Bronchial epithelial cell (primary cell): ENCODE measurements around the gene HOXC5. TPM values are rescaled to one million over a fixed set of nuclear protein-coding genes. Genes with fewer than 3 reads are reported as not detected.

Experiments
- DNase-seq: peaks from one replicate; pipeline ENCODE4 v3.0.0-alpha.2; 2010; ENCODE audit warnings: low read depth
- FAIRE-seq: peaks from 2 replicates; lab custom pipeline; 2011; peaks lifted over from hg19 to GRCh38; lab: Jason Lieb, UNC
- H3K27me3 ChIP-seq: 2 replicates; pipeline ENCODE4 v1.5.1; 2011; ENCODE audit warnings: low read length; ENCODE audit not compliant: control insufficient read depth, insufficient read depth
- H3K36me3 ChIP-seq: 2 replicates; pipeline ENCODE4 v1.5.1; 2011; ENCODE audit warnings: low read length; ENCODE audit not compliant: control insufficient read depth, insufficient read depth
- H3K4me3 ChIP-seq: 2 replicates; pipeline ENCODE4 v1.5.1; 2011; ENCODE audit warnings: mild to moderate bottlenecking, low read depth, low read length, control low read depth
- total RNA-seq: library from RNA; depleted of rRNA; stranded (reverse); fragments of >200 nt; gene quantifications from 2 replicates; pipeline ENCODE4 v1.2.1, GENCODE V29; 2014
- TF ChIP-seq, protein P1 (sequence below): IDR thresholded peaks from 2 replicates; pipeline ENCODE4 v1.5.1; 2011; ENCODE audit warnings: mild to moderate bottlenecking, moderate library complexity, low read length, control low read depth, inconsistent platforms; ENCODE audit not compliant: insufficient read depth, severe bottlenecking

HOXC5 gene
- total RNA-seq, 1 donor from 2014 or later = not detected

DNA sequence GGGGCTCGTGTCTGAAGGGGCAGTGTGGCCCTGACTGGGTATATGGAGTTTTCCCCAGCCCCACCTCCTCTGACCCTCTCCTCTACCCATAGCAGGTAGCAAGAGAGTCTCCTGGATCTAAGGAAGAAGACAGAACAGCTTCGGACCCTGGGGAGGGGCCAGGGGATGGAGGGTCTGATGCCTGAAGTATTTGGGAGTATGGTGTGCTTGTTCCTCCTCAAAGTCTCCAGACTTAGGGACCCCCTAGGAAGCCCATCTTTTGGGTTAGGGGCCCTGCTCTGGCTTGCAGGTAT is 24.6 kb upstream of the HOXC5 start:
- TF ChIP-seq, protein P1, sequence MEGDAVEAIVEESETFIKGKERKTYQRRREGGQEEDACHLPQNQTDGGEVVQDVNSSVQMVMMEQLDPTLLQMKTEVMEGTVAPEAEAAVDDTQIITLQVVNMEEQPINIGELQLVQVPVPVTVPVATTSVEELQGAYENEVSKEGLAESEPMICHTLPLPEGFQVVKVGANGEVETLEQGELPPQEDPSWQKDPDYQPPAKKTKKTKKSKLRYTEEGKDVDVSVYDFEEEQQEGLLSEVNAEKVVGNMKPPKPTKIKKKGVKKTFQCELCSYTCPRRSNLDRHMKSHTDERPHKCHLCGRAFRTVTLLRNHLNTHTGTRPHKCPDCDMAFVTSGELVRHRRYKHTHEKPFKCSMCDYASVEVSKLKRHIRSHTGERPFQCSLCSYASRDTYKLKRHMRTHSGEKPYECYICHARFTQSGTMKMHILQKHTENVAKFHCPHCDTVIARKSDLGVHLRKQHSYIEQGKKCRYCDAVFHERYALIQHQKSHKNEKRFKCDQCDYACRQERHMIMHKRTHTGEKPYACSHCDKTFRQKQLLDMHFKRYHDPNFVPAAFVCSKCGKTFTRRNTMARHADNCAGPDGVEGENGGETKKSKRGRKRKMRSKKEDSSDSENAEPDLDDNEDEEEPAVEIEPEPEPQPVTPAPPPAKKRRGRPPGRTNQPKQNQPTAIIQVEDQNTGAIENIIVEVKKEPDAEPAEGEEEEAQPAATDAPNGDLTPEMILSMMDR = no peak
- Histone ChIP-seq H3K36me3 (no peaks in the 10 kb centered on the region), H3K27me3 (peaks cover 75% of the 10 kb centered on the region), H3K4me3 (no peak overlapping the region)
- FAIRE-seq (no peak), DNase-seq (no peak)

DNA sequence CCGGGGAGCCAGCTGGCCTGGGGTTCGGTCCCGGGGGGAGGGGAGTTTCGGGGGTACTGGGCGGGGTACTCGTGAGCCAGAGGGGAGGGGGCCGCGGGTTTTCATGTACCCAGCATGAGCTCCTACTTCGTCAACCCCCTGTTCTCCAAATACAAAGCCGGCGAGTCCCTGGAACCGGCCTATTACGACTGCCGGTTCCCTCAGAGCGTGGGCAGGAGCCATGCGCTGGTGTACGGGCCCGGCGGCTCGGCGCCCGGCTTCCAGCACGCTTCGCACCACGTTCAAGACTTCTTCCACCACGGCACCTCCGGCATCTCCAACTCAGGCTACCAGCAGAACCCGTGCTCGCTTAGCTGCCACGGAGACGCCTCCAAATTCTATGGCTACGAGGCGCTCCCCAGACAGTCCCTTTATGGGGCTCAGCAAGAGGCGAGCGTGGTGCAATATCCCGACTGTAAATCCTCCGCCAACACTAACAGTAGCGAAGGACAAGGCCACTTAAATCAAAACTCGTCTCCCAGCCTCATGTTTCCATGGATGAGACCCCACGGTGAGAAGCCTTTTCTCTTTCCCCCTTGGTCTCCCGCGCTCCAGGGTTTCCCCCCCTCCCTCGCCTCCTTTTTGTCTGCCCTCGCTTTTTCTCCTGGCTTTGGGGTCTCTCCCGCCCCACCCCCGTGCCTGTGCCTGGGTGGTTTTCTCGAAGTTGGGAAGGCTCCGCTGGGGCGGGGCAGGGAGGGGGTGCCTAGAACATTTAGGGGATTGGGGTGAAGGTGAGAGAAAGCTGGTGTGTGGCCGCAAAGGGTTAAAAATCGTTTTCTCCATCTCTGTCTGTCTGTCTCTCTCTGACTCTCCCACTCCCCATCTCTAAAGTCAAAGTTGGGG is 23.4 kb upstream of the HOXC5 start:
- peaks cover 76% of the 10 kb centered on the region for H3K27me3 ChIP-seq
- FAIRE-seq (no peak), DNase-seq (no peak)
- TF ChIP-seq, protein P1 = no peak
- H3K4me3 ChIP-seq = no peak overlapping the region
- H3K36me3 ChIP-seq = no peaks in the 10 kb centered on the region

DNA sequence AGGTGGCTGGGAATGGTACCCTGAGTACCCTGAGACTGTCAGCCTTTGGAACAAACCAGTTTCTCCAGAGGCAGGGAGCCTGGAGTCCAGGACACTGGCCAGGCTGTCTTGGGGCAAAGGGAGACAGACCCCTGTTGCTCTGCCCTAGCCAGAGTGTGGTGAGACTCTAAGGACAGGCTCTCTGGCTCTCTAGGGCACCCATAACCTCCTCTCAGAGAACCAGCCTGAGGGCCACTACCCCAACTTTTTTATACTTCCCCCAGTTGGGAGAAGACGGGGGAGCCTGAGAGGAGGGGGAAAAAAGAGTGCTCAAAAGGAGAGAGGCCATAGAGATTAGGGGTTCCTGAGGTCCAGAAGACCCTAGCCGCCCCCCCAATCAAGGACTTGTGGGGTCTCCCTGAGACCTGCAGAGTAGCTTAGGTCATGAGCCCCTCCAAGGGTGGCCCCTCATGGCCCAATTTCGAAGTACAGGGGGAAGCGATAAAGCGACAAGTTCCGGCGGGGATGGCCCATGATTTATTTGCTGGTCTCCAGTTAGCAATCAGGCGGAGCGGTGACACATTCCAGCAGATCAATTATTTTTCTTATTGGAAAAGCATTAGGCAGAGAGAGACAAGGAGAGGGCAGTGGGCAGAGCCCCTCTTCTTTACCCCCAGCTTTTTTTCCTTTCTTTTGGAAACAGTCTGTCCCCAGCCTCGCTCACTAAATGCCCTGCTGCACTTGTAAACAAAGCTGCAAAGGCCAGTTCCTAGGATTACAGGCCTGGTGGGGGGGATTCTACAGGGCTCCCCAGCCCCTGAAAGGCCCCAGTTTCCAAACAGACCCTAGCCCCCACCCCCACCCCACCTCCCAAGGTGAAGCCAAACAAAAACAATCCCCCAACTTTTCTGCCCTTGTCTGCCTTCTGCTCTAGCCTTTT is 22.5 kb upstream of the HOXC5 start:
- no peak for DNase-seq
- TF ChIP-seq, protein P1 = no peak
- no peak overlapping the region for H3K4me3 ChIP-seq

DNA sequence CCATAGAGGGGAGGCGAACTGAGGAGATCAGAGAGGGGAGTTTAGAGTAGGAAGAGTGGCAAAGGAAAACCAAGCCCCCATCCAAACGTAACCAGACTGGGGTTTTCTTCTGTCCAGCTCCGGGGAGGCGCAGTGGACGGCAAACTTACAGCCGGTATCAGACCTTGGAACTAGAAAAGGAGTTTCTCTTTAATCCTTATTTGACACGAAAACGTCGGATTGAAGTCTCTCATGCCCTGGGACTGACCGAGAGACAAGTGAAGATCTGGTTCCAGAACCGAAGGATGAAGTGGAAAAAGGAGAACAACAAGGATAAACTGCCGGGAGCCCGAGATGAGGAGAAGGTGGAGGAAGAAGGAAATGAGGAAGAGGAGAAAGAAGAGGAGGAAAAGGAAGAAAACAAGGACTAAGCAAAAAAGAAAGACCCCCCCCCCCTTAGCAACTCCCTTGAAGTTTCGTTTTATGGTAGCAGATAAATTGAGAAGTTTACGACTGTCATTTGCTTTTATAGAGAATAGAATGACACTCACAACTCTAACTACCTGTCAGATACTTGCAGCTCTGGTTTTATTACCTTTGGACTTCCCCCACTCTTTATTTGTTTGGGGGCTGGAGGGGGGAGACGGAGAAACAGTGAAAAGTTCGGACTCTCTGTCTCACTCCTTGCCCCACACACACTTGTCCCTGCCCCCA is 21.7 kb upstream of the HOXC5 start:
- TF ChIP-seq, protein P1 = no peak
- FAIRE-seq (no peak), DNase-seq (no peak)
- Histone ChIP-seq H3K27me3 (peaks cover 74% of the 10 kb centered on the region), H3K4me3 (no peak overlapping the region), H3K36me3 (no peaks in the 10 kb centered on the region)

More for the DNA sequence above, 22.5 kb upstream of the HOXC5 start:
- H3K36me3 ChIP-seq = no peaks in the 10 kb centered on the region
- FAIRE-seq = no peak
- peaks cover 72% of the 10 kb centered on the region for H3K27me3 ChIP-seq

DNA sequence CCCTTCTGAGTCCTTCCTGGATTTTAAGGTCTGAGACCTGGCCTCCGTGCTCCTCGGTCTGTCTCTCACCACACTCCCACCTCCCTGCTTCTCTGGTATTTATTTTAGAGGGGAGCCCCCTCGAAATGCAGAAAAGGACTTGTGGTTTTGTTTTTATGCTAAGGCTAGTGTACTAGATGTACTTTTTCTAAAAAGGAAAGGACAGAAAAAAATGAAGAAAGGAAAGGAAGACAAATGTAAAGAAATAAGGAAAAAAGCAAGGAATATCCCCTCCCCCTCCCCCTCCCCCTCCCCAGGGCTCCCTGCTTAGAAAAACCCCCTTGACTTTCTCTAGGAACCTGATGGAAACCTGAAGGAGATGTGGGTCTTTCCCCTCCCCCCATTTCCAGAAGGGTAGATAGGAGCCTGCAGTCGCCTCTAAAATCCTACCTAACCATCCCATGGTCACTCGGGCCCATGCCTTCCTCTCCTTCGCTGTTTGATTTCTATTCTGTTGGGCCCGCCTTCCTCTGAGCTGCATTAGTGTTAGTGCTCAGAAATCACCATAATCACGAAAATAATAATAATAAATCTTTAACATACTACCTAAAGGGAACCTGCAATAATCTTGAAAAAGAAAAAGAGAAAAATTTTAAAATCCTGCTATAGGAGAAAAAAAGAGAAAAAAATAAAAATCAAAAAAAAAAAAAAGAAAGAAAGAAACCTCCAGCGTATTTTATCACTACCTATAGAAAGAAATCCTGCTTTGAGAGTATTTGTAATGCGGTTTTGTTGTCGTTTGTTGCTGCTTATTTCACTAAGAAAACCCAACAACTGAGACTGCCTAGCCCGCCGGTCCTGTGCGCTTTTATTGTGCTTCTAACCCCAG is 21.0 kb upstream of the HOXC5 start:
- H3K36me3 ChIP-seq = no peaks in the 10 kb centered on the region
- H3K4me3 ChIP-seq = no peak overlapping the region
- H3K27me3 ChIP-seq = peaks cover 71% of the 10 kb centered on the region
- TF ChIP-seq, protein P1 = no peak
- DNase-seq (no peak), FAIRE-seq (no peak)
